ENCODE results near the gene GHSR.

Gene GHSR

GRCh38 chr3:172447611-172448579 is at the start of gene GHSR:
GHSR (minus strand) TSS chr3:172448456; CDS start chr3:172448413, 43 bp downstream.
- no peak for DNase-seq (ENCODE audit: low read depth in 2 of 2)

GRCh38 chr3:172490198-172490669 is 42.0 kb upstream of the GHSR start:
- peak; percentile 39 to 44 for DNase-seq (ENCODE audit: low read depth in 2 of 2)

- DNase-seq (ENCODE audit: low read depth in 2 of 2) = no peak
Observed at GRCh38 chr3:172478116-172478515, 29.9 kb upstream of the GHSR start.

- DNase-seq (ENCODE audit: low read depth in 2 of 2) = no peak
Observed at GRCh38 chr3:172476347-172476746, 28.1 kb upstream of the GHSR start.

GRCh38 chr3:172475703-172476102 is 27.4 kb upstream of the GHSR start:
- DNase-seq (ENCODE audit: low read depth in 2 of 2) = no peak

- DNase-seq (ENCODE audit: low read depth in 2 of 2) = no peak
Observed at GRCh38 chr3:172471903-172472302, 23.6 kb upstream of the GHSR start.

- DNase-seq (ENCODE audit: low read depth in 2 of 2) = no peak
Observed at GRCh38 chr3:172470588-172470987, 22.3 kb upstream of the GHSR start.

GRCh38 chr3:172467170-172467824 is 19.0 kb upstream of the GHSR start:
- DNase-seq (ENCODE audit: low read depth in 2 of 2) = no peak

- no peak for DNase-seq (ENCODE audit: low read depth in 2 of 2)
Observed at GRCh38 chr3:172466553-172467130, 18.4 kb upstream of the GHSR start.

GRCh38 chr3:172465281-172465680 is 17.0 kb upstream of the GHSR start:
- DNase-seq (ENCODE audit: low read depth in 2 of 2) = no peak

- no peak for DNase-seq (ENCODE audit: low read depth in 2 of 2)
Observed at GRCh38 chr3:172464306-172464705, 16.1 kb upstream of the GHSR start.

GRCh38 chr3:172461530-172462138 is 13.4 kb upstream of the GHSR start:
- no peak for DNase-seq (ENCODE audit: low read depth in 2 of 2)

GRCh38 chr3:172456404-172456803 is 8.1 kb upstream of the GHSR start:
- DNase-seq (ENCODE audit: low read depth in 2 of 2) = no peak

GRCh38 chr3:172454180-172454579 is 5.9 kb upstream of the GHSR start:
- no peak for DNase-seq (ENCODE audit: low read depth in 2 of 2)

- no peak for DNase-seq (ENCODE audit: low read depth in 2 of 2)
Observed at GRCh38 chr3:172449466-172450149, 1.4 kb upstream of the GHSR start.

- no peak for DNase-seq (ENCODE audit: low read depth in 2 of 2)
Observed at GRCh38 chr3:172448661-172449465, 607 bp upstream of the GHSR start.

- DNase-seq (ENCODE audit: low read depth in 2 of 2) = no peak
Observed at GRCh38 chr3:172446198-172446597, 2.1 kb downstream of the GHSR start.

GRCh38 chr3:172444821-172445220 is 3.4 kb downstream of the GHSR start:
- no peak for DNase-seq (ENCODE audit: low read depth in 2 of 2)

- DNase-seq (ENCODE audit: low read depth in 2 of 2) = no peak
Observed at GRCh38 chr3:172442606-172443005, 5.7 kb downstream of the GHSR start.

GRCh38 chr3:172441581-172441980 is 6.7 kb downstream of the GHSR start:
- DNase-seq (ENCODE audit: low read depth in 2 of 2) = no peak

GRCh38 chr3:172438186-172438585 is 10.1 kb downstream of the GHSR start:
- no peak for DNase-seq (ENCODE audit: low read depth in 2 of 2)
